Measurements from ENCODE around the gene NUDT1. TPM values are rescaled to one million over a fixed set of nuclear protein-coding genes. Genes with fewer than 3 reads are reported as not detected.

The NUDT1 gene
- total and polyA plus RNA-seq, 5 donors: 10.6 to 20.7 (median 16.8) TPM

DNA sequence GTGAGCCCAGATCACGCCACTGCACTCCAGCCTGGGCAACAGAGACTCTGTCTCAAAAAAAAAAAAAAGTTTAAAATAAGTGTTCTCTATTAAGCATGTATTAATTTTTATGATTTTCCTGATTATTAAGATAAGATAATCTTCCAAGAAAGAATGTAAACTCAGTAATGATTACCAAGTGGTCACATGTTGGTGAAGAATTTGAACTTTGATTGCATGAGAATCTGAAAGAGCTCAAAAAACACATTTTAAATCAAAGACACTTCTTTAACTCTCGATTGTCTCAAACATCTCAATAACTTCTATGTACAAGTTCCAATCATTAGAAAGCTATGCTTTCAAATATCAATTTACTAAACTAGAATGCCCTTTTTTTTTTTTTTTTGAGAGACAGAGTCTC, 38.4 kb downstream of the NUDT1 start:
- peaks cover 3% of the 10 kb centered on the region for H3K4me1 ChIP-seq (ENCODE audit: control insufficient read depth, insufficient read depth, low read length)
- WGBS: 80% methylated on average over 2 of the region's 2 CpGs
- H3K27ac ChIP-seq (ENCODE audit: low read length): no peak overlapping the region
- H3K9me3 ChIP-seq (ENCODE audit: control insufficient read depth, low read length): no peaks in the 10 kb centered on the region
- no peak for DNase-seq
- no peaks in the 10 kb centered on the region for H3K27me3 ChIP-seq (ENCODE audit: control insufficient read depth, insufficient read depth)
- no peak for ATAC-seq
- intact Hi-C loops (cut with DNase I): no loop called here
- no peak overlapping the region for H3K4me3 ChIP-seq (ENCODE audit: low read length)

DNA sequence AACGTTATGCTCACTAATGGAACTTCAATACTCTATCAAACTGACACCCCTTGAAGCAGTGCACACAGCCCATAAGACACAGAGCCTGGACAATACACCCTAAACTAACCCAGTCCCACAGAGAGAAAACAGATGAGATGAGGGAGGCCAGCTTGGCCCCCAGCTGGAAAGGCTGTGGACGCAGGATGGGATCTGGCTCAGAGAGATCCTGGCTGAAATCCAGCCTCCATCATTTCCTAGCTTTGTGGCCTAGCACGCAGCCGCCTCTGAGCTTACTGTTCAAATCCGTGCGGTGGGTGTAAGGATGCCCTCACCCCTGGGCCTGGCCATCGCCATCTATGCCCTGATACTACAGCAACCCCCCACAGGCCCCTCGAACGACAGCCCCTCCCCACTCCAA, 39.5 kb downstream of the NUDT1 start:
- 23% methylated on average over 9 of the region's 9 CpGs for WGBS
- no peak overlapping the region for H3K4me3 ChIP-seq (ENCODE audit: low read length)
- DNase-seq: peak in 2 of 3 donors; percentile 61 to 65
- ATAC-seq: peak; percentile 62 to 83
- no peaks in the 10 kb centered on the region for H3K27me3 ChIP-seq (ENCODE audit: control insufficient read depth, insufficient read depth)
- intact Hi-C loops (cut with DNase I): no loop called here
- H3K27ac ChIP-seq (ENCODE audit: low read length): no peak overlapping the region
- H3K4me1 ChIP-seq (ENCODE audit: control insufficient read depth, insufficient read depth, low read length): peaks cover 3% of the 10 kb centered on the region
- no peaks in the 10 kb centered on the region for H3K9me3 ChIP-seq (ENCODE audit: control insufficient read depth, low read length)

DNA sequence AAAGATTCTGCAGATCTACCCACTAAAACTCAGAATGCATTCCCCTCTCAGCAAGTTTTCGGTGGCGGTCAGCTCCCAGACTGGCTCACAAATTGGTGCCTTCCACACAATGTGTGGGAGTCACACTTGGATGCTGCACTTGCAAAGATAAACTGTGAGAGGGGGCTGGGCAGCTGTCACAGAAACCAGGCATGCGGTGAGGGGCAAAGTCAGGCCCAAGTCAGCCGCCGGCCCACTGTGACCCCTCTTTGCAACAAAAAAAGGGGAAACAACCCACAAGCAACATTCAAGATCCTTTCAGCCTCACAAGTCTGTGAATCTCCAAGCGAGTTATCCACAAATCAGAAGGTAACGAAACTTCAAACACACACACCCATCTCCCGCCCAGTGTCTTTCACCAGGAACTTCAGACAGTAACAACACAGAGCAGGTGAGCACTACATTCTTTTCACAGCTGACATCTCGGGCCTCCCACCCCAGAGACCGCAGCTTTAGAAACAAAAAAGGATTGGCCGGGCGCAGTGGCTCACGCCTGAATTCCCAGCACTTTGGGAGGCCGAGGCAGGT, 40.2 kb downstream of the NUDT1 start:
- 73% methylated on average over 14 of the region's 14 CpGs for WGBS
- DNase-seq: peak in 1 of 3 donors; percentile 20
- intact Hi-C loops (cut with DNase I): no loop called here

DNA sequence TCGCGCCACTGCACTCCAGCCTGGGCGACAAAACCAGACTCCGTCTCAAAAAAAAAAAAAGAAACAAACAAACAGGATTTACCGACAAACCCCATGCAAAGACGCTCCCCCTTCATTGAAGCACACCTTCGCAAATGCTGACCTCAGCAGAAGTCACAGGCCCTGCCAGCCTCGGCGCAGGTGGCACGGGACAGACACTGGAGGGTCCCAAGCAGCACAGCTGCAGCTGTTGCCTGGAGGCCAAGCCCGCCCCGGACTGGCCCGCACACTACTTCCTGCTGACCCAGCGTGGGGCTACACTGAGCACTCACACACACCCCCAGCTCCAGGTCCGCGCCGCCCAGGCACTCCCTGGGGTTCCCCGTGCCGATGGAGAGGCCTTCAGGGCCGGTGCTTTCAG, 41.0 kb downstream of the NUDT1 start:
- DNase-seq (peak in 2 of 3 donors; percentile 40 to 42), ATAC-seq (peak; percentile 24 to 49)
- H3K27ac ChIP-seq (ENCODE audit: low read length): no peak overlapping the region
- no peaks in the 10 kb centered on the region for H3K27me3 ChIP-seq (ENCODE audit: control insufficient read depth, insufficient read depth)
- intact Hi-C loops (cut with DNase I): no loop called here
- H3K4me1 ChIP-seq (ENCODE audit: control insufficient read depth, insufficient read depth, low read length): peaks cover 3% of the 10 kb centered on the region
- WGBS: 95% methylated on average over 20 of the region's 20 CpGs
- no peak overlapping the region for H3K4me3 ChIP-seq (ENCODE audit: low read length)
- H3K9me3 ChIP-seq (ENCODE audit: control insufficient read depth, low read length): no peaks in the 10 kb centered on the region

More for the DNA sequence above, 40.2 kb downstream of the NUDT1 start:
- H3K9me3 ChIP-seq (ENCODE audit: control insufficient read depth, low read length): no peaks in the 10 kb centered on the region
- peak in 1 of 2 donors; percentile 30 for ATAC-seq
- H3K4me1 ChIP-seq (ENCODE audit: control insufficient read depth, insufficient read depth, low read length): peaks cover 3% of the 10 kb centered on the region
- H3K4me3 ChIP-seq (ENCODE audit: low read length): no peak overlapping the region
- H3K27ac ChIP-seq (ENCODE audit: low read length): no peak overlapping the region
- H3K27me3 ChIP-seq (ENCODE audit: control insufficient read depth, insufficient read depth): no peaks in the 10 kb centered on the region

DNA sequence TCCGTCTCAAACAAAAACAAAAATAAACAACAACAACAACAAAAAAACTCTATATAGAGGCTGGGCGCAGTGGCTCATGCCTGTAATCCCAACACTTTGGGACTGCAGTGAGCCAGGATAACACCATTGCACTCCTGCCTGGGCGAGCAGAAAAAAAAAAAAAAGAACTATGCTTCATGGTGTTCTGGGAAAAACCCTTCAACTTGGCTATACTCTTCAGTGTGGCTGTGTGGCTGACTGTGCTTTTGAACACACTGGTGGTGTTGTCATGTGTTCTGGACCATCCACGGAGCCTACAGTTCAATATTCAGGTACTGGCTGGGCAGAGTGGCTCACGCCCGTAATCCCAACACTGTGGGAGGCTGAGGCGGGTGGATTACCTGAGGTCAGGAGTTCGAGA, 45.7 kb downstream of the NUDT1 start:
- no peak for ATAC-seq
- Histone ChIP-seq H3K4me3 (ENCODE audit: low read length) (no peak overlapping the region), H3K27ac (ENCODE audit: low read length) (no peak overlapping the region), H3K4me1 (ENCODE audit: control insufficient read depth, insufficient read depth, low read length) (no peaks in the 10 kb centered on the region), H3K27me3 (ENCODE audit: control insufficient read depth, insufficient read depth) (no peaks in the 10 kb centered on the region), H3K9me3 (ENCODE audit: control insufficient read depth, low read length) (no peaks in the 10 kb centered on the region)
- intact Hi-C loops (cut with DNase I): no loop called here
- 94% methylated on average over 8 of the region's 8 CpGs for WGBS
- peak in 1 of 3 donors; percentile 4 for DNase-seq

DNA sequence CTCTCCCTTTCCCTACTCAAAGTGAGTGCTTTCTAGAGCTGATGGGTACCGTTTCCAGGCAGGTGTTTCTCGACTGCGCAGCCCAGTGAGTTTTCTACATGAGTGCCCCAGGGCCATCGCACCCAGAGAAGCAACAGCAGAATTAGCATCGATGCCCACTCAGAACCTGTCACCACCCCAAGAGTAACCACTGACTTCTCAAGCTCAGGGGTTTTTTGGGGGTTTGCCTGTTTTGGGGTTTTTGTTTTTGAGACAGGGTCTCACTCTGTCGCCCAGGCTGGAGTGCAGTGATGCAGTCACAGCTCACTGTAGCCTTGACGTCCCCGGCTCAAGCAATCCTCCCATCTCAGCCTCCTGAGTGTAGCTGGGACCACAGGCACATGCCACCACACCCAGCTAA, 46.5 kb downstream of the NUDT1 start:
- no peaks in the 10 kb centered on the region for H3K4me1 ChIP-seq (ENCODE audit: control insufficient read depth, insufficient read depth, low read length)
- H3K4me3 ChIP-seq (ENCODE audit: low read length): no peak overlapping the region
- no peak overlapping the region for H3K27ac ChIP-seq (ENCODE audit: low read length)
- 89% methylated on average over 8 of the region's 8 CpGs for WGBS
- ATAC-seq (no peak), DNase-seq (peak in 1 of 3 donors; percentile 7)
- no peaks in the 10 kb centered on the region for H3K27me3 ChIP-seq (ENCODE audit: control insufficient read depth, insufficient read depth)
- intact Hi-C loops (cut with DNase I): no loop called here
- H3K9me3 ChIP-seq (ENCODE audit: control insufficient read depth, low read length): no peaks in the 10 kb centered on the region

DNA sequence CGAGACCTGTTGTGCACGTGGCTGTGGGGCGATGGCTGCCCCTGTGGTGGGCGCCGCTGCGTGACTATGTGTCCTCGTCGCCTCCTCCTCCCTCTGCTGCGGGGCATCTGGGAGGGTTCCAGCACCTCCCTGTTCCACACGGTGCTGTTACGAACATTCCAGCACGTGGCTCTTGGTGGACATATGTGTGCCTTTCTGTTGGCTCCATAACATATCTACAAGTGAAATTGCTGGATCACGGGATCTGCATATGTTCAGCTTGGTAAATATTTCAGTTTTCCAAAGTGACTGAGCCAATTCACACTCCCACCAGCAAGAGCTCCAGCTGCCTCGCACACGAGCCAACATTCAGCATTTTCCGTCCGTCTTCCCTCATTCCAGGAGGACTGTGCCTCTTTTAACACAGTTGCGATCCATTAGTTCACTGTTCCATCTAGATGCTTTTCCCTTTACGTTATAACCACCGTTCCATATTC, 47.1 kb downstream of the NUDT1 start:
- 72% methylated on average over 20 of the region's 20 CpGs for WGBS
- Histone ChIP-seq H3K27ac (ENCODE audit: low read length) (no peak overlapping the region), H3K9me3 (ENCODE audit: control insufficient read depth, low read length) (no peaks in the 10 kb centered on the region), H3K27me3 (ENCODE audit: control insufficient read depth, insufficient read depth) (no peaks in the 10 kb centered on the region), H3K4me1 (ENCODE audit: control insufficient read depth, insufficient read depth, low read length) (no peaks in the 10 kb centered on the region), H3K4me3 (ENCODE audit: low read length) (no peak overlapping the region)
- ATAC-seq: no peak
- DNase-seq: peak in 2 of 3 donors; percentile 21 to 51
- intact Hi-C loops (cut with DNase I): no loop called here

DNA sequence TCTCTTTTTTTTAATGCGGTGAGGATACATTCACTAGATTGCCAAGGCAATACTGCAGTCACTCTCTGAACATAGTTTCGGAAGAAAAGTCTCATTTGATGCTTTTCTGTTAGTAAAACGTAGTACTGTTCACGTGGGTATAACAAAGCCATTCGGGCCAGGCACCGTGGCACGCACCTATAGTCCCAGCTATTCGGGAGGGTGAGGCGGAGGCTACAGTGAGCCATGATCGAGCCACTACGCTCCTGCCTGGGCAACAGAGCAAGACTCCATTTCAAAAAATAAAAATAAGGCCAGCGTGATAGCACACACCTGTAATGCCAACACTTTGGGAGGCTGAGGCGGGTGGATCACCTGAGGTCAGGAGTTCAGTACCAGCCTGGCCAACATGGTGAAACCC, 47.6 kb downstream of the NUDT1 start:
- DNase-seq (no peak), ATAC-seq (no peak)
- Histone ChIP-seq H3K4me3 (ENCODE audit: low read length) (no peak overlapping the region), H3K27me3 (ENCODE audit: control insufficient read depth, insufficient read depth) (no peaks in the 10 kb centered on the region), H3K9me3 (ENCODE audit: control insufficient read depth, low read length) (no peaks in the 10 kb centered on the region), H3K4me1 (ENCODE audit: control insufficient read depth, insufficient read depth, low read length) (no peaks in the 10 kb centered on the region), H3K27ac (ENCODE audit: low read length) (no peak overlapping the region)
- intact Hi-C loops (cut with DNase I): no loop called here
- 77% methylated on average over 13 of the region's 13 CpGs for WGBS

DNA sequence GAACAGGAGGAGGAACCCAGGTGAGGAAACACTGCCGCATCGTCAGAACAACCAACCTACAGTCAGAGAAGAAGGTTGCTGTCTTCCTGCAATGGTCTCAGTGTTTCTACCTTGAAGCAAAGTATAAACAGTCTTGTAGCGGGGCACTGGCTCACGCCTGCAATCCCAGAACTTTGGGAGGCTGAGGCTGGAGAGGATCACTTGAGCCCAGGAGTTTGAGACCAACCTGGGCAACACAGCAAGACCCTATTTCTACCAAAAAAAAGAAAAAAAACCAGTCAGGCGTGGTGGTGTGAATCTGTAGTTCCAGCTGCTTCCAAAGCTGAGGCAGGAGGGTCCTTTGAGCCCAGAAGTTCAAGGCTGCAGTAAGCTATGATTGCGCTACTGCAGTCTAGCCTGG, 48.9 kb downstream of the NUDT1 start:
- ATAC-seq (no peak), DNase-seq (no peak)
- Histone ChIP-seq H3K9me3 (ENCODE audit: control insufficient read depth, low read length) (no peaks in the 10 kb centered on the region), H3K27me3 (ENCODE audit: control insufficient read depth, insufficient read depth) (no peaks in the 10 kb centered on the region), H3K4me1 (ENCODE audit: control insufficient read depth, insufficient read depth, low read length) (no peaks in the 10 kb centered on the region), H3K4me3 (ENCODE audit: low read length) (no peak overlapping the region), H3K27ac (ENCODE audit: low read length) (no peak overlapping the region)
- intact Hi-C loops (cut with DNase I): no loop called here
- WGBS: 98% methylated on average over 6 of the region's 6 CpGs

DNA sequence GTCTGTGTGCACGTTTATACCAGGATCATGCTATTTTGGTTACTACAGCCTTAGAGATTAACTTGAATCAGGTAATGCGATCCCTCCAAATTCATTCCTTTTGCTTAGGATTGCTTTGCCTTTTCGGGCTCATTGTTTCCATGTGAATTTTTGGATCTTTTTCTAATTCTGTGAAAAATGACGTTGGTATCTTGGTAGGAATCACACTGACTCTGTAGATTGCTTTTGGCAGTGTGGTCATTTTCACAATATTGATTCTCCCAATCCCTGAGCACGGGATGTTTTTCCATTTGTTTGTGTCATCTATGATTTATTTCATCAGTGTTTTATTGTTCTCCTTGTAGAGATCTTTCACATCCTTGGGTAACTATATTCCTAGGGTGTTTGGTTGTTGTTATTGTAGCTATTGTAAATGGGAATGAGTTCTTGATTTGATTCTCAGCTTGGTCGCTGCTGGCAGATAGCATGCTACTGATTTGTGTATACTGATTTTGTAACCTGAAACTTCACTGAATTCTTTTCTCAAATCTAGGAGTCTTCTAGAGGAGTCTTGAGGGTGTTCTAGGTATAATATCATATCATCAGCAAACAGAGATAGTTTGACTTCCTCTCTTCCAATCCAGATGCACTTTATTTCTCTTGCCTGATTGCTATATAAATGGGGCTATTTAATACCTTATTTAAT, 54.1 kb downstream of the NUDT1 start:
- WGBS: 77% methylated on average over 6 of the region's 6 CpGs
- H3K4me1 ChIP-seq (ENCODE audit: control insufficient read depth, insufficient read depth, low read length): no peaks in the 10 kb centered on the region
- H3K27ac ChIP-seq (ENCODE audit: low read length): no peak overlapping the region
- no peak overlapping the region for H3K4me3 ChIP-seq (ENCODE audit: low read length)
- no peak for ATAC-seq
- intact Hi-C loops (cut with DNase I): no loop called here
- DNase-seq: no peak
- H3K27me3 ChIP-seq (ENCODE audit: control insufficient read depth, insufficient read depth): no peaks in the 10 kb centered on the region
- no peaks in the 10 kb centered on the region for H3K9me3 ChIP-seq (ENCODE audit: control insufficient read depth, low read length)

DNA sequence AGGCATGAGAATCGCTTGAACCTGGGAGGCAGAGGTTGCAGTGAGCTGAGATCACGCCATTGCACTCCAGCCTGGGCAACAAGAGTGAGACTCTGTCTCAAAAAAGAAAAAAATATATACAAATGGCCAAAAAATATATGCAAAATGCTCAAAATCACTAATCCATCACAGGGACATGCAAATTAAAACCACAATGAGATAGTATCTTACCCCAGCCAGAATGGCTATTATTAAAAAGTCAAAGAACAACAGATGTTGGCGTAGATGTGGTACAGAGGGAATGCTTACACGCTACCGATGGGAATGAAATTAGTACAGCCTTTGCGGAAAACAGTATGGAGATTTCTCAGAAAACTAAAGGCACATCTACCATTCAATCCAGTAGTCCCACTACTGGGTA, 54.8 kb downstream of the NUDT1 start:
- H3K4me3 ChIP-seq (ENCODE audit: low read length): no peak overlapping the region
- DNase-seq (no peak), ATAC-seq (no peak)
- intact Hi-C loops (cut with DNase I): no loop called here
- H3K27me3 ChIP-seq (ENCODE audit: control insufficient read depth, insufficient read depth): no peaks in the 10 kb centered on the region
- WGBS: 98% methylated on average over 6 of the region's 6 CpGs
- no peaks in the 10 kb centered on the region for H3K9me3 ChIP-seq (ENCODE audit: control insufficient read depth, low read length)
- H3K4me1 ChIP-seq (ENCODE audit: control insufficient read depth, insufficient read depth, low read length): no peaks in the 10 kb centered on the region
- no peak overlapping the region for H3K27ac ChIP-seq (ENCODE audit: low read length)

Data from right cardiac atrium (tissue), 5 donors.